K562 (cell line): Measurements from ENCODE around the gene SLC30A1. TPM values are rescaled to one million over a fixed set of nuclear protein-coding genes. Genes with fewer than 3 reads are reported as not detected.
A peak's percentile ranks its signal among the peaks of the same experiment; 100 is the strongest.

Experiments
- ARID4B ChIP-seq: sonication (generic); formaldehyde crosslinking; IDR thresholded peaks from 2 replicates; pipeline ENCODE4 v1.8.0; 2022; ENCODE audit warnings: mild to moderate bottlenecking, missing genetic modification reagents
- ATF1 ChIP-seq, 2 experiments: fragments of 450-650 bp in 1 of 2; IDR thresholded peaks; 2 replicates each; pipeline ENCODE4 v1.6.1; 2016; ENCODE audit warnings: missing compliant biosample characterization in 1 of 2, missing genetic modification characterization in 1 of 2
- CTBP1 ChIP-seq: fragments of 450-650 bp; IDR thresholded peaks from 2 replicates; pipeline ENCODE4 v1.6.1; 2016; ENCODE audit warnings: borderline replicate concordance
- CXXC5 ChIP-seq: fragments of 250-450 bp; sonication (Bioruptor Pico); IDR thresholded peaks from 2 replicates; pipeline ENCODE4 v1.8.0; 2022; ENCODE audit warnings: inconsistent platforms, mild to moderate bottlenecking, moderate library complexity
- MTF1 ChIP-seq: fragments of 250-450 bp; sonication (Bioruptor Pico); IDR thresholded peaks from 2 replicates; pipeline ENCODE4 v1.9.0; 2021; ENCODE audit warnings: moderate library complexity, mild to moderate bottlenecking, inconsistent platforms, borderline replicate concordance
- ZNF780A ChIP-seq: fragments of 250-450 bp; sonication (Bioruptor Pico); IDR thresholded peaks from 2 replicates; pipeline ENCODE4 v1.5.0; 2021; ENCODE audit warnings: mild to moderate bottlenecking
- polyA plus RNA-seq, 8 experiments: library from polyadenylated mRNA; depleted of rRNA in 4 of 8; stranded (reverse) in 5 of 8; unstranded in 3 of 8; fragments of >200 nt; fragmentation: Nextera tagmentation in 2 of 8; fragmentation: Illumina TruSeq in 1 of 8; extraction: Ambion mirVana in 2 of 8; extraction: Trizol in 1 of 8; gene quantifications; 2 replicates each; pipeline versions ENCODE4 v1.2.1 to v1.2.3, GENCODE V29; 2011 to 2014; ENCODE audit warnings: inconsistent platforms in 1 of 8, missing spikeins in 1 of 8
- total RNA-seq, 7 experiments: library from RNA; depleted of rRNA in 6 of 7; stranded (reverse); fragments of >200 nt in 6 of 7; fragmentation: Illumina TruSeq in 2 of 7; extraction: Trizol in 2 of 7; gene quantifications; 2 replicates each; pipeline versions ENCODE4 v1.2.1 to v1.2.3, GENCODE V29; 2011 to 2021; ENCODE audit warnings: low replicate concordance in 1 of 7
- TF ChIP-seq, protein P1 (sequence below): fragments of 450-650 bp; IDR thresholded peaks from 2 replicates; pipeline ENCODE4 v1.6.1; 2017; ENCODE audit warnings: antibody characterized with exemption
- TF ChIP-seq, protein P2 (sequence below): fragments of 450-650 bp; IDR thresholded peaks from 2 replicates; pipeline ENCODE4 v1.7.1; 2018; ENCODE audit warnings: mild to moderate bottlenecking, low read depth; ENCODE audit not compliant: partially characterized antibody
- TF ChIP-seq, protein P3 (sequence below): sonication (generic); formaldehyde crosslinking; IDR thresholded peaks from 2 replicates; pipeline ENCODE4 v1.8.0; 2023; ENCODE audit warnings: mild to moderate bottlenecking, missing genetic modification reagents

Gene SLC30A1
- total and polyA plus RNA-seq, 9 of the 15 experiments (the other 6 are each of a cell fraction or from before 2014, with no cell fraction given), result 4.1 to 14.4 (median 6.6) TPM

DNA sequence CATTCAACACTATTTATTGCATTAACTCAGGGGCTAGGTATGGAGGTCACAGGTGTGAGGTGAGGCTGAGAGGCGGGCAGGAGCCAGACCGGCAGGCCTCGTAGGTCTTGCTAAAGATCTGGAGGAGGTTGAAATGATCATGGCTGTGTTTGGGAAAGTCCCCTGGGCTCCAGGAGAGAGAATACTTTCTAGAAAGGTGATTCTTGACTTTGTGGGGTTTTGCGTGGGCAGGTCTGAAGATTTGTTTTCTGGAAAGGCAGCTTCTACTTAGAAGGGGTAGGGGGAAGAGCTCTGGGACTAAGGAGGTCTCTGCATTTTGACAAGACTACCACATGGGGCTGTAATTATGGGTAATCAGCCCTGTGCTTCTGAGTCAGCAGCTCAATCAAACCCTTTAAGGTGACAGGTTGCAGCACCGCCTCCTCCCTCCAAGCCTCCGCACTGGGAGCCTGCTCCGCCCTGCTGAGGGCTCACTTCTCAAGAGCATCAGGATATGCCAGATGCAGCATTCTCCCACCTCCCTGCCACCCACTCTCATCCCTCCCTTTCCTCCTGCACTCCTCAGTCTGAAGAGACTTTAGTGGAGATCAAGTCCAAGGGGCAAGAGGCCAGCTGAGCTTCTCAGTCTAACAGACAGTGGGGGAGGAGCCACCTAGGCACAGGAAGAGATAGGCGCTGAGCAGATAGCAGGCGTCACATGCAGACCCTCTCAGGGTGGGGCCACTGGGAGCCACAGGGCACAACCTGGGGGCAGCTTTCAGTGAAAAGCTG, 30.5 kb downstream of the SLC30A1 start (continued):
- TF ChIP-seq ARID4B (CRISPR knock-in tag), result no peak
- no peak for TF ChIP-seq ZNF780A (CRISPR knock-in tag)
- TF ChIP-seq, protein P1, sequence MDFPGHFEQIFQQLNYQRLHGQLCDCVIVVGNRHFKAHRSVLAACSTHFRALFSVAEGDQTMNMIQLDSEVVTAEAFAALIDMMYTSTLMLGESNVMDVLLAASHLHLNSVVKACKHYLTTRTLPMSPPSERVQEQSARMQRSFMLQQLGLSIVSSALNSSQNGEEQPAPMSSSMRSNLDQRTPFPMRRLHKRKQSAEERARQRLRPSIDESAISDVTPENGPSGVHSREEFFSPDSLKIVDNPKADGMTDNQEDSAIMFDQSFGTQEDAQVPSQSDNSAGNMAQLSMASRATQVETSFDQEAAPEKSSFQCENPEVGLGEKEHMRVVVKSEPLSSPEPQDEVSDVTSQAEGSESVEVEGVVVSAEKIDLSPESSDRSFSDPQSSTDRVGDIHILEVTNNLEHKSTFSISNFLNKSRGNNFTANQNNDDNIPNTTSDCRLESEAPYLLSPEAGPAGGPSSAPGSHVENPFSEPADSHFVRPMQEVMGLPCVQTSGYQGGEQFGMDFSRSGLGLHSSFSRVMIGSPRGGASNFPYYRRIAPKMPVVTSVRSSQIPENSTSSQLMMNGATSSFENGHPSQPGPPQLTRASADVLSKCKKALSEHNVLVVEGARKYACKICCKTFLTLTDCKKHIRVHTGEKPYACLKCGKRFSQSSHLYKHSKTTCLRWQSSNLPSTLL, result no peak
- TF ChIP-seq, protein P2, sequence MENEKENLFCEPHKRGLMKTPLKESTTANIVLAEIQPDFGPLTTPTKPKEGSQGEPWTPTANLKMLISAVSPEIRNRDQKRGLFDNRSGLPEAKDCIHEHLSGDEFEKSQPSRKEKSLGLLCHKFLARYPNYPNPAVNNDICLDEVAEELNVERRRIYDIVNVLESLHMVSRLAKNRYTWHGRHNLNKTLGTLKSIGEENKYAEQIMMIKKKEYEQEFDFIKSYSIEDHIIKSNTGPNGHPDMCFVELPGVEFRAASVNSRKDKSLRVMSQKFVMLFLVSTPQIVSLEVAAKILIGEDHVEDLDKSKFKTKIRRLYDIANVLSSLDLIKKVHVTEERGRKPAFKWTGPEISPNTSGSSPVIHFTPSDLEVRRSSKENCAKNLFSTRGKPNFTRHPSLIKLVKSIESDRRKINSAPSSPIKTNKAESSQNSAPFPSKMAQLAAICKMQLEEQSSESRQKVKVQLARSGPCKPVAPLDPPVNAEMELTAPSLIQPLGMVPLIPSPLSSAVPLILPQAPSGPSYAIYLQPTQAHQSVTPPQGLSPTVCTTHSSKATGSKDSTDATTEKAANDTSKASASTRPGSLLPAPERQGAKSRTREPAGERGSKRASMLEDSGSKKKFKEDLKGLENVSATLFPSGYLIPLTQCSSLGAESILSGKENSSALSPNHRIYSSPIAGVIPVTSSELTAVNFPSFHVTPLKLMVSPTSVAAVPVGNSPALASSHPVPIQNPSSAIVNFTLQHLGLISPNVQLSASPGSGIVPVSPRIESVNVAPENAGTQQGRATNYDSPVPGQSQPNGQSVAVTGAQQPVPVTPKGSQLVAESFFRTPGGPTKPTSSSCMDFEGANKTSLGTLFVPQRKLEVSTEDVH, result peak; percentile 22
- TF ChIP-seq ATF1 (CRISPR knock-in tag; IDR thresholded peaks at IDR 0.05), result no peak
- peak; percentile 79 for TF ChIP-seq ATF1 (tag; IDR thresholded peaks at IDR 0.05)
- peak; percentile 62 for TF ChIP-seq CXXC5 (CRISPR knock-in tag)
- TF ChIP-seq, protein P3, sequence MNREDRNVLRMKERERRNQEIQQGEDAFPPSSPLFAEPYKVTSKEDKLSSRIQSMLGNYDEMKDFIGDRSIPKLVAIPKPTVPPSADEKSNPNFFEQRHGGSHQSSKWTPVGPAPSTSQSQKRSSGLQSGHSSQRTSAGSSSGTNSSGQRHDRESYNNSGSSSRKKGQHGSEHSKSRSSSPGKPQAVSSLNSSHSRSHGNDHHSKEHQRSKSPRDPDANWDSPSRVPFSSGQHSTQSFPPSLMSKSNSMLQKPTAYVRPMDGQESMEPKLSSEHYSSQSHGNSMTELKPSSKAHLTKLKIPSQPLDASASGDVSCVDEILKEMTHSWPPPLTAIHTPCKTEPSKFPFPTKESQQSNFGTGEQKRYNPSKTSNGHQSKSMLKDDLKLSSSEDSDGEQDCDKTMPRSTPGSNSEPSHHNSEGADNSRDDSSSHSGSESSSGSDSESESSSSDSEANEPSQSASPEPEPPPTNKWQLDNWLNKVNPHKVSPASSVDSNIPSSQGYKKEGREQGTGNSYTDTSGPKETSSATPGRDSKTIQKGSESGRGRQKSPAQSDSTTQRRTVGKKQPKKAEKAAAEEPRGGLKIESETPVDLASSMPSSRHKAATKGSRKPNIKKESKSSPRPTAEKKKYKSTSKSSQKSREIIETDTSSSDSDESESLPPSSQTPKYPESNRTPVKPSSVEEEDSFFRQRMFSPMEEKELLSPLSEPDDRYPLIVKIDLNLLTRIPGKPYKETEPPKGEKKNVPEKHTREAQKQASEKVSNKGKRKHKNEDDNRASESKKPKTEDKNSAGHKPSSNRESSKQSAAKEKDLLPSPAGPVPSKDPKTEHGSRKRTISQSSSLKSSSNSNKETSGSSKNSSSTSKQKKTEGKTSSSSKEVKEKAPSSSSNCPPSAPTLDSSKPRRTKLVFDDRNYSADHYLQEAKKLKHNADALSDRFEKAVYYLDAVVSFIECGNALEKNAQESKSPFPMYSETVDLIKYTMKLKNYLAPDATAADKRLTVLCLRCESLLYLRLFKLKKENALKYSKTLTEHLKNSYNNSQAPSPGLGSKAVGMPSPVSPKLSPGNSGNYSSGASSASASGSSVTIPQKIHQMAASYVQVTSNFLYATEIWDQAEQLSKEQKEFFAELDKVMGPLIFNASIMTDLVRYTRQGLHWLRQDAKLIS, result no peak
- TF ChIP-seq CTBP1, result peak; percentile 93
- no peak for TF ChIP-seq MTF1 (CRISPR knock-in tag)
